K562 (cell line): ENCODE measurements around the gene FGF2.
"Not testable (repeated sequence)": the region's sequence is repeated elsewhere in the genome, so short reads cannot be mapped to it uniquely, and the experiment has no call there.

Experiments
- CHD2 ChIP-seq: IDR thresholded peaks from 2 replicates; pipeline ENCODE4 v1.6.1; 2011; ENCODE audit warnings: low read depth, low read length
- NR2C2 ChIP-seq, 2 experiments: fragments of 200-800 bp in 1 of 2; sonication (Bioruptor generic) in 1 of 2; sonication (generic) in 1 of 2; formaldehyde crosslinking in 1 of 2; IDR thresholded peaks; 2 replicates each; pipeline versions ENCODE4 v1.6.1 to v1.8.0; 2016 to 2022; ENCODE audit warnings: mild to moderate bottlenecking in 1 of 2, missing compliant biosample characterization in 1 of 2, missing genetic modification characterization in 1 of 2, missing genetic modification reagents in 1 of 2
- NR2F6 ChIP-seq: fragments of 450-650 bp; formaldehyde crosslinking; IDR thresholded peaks from 2 replicates; pipeline ENCODE4 v1.4.0; 2020; ENCODE audit warnings: mild to moderate bottlenecking
- SIN3A ChIP-seq, 2 experiments: fragments of 150-350 bp in 1 of 2; IDR thresholded peaks; 2 replicates each; pipeline ENCODE4 v1.6.1; 2011 to 2016; ENCODE audit warnings: borderline replicate concordance in 2 of 2, low read depth in 2 of 2, low read length in 2 of 2, mild to moderate bottlenecking in 2 of 2, moderate library complexity in 2 of 2; ENCODE audit not compliant: control insufficient read depth in 1 of 2
- TF ChIP-seq, protein P1 (sequence below): fragments of 450-650 bp; IDR thresholded peaks from 2 replicates; pipeline ENCODE4 v1.6.1; 2016
- TF ChIP-seq, protein P2 (sequence below), 2 experiments: fragments of 450-650 bp; formaldehyde crosslinking in 1 of 2; IDR thresholded peaks; 2 replicates each; pipeline versions ENCODE4 v1.4.0 to v1.6.1; 2014 to 2020; ENCODE audit warnings: mild to moderate bottlenecking in 2 of 2, borderline replicate concordance in 1 of 2, low read depth in 1 of 2

DNA sequence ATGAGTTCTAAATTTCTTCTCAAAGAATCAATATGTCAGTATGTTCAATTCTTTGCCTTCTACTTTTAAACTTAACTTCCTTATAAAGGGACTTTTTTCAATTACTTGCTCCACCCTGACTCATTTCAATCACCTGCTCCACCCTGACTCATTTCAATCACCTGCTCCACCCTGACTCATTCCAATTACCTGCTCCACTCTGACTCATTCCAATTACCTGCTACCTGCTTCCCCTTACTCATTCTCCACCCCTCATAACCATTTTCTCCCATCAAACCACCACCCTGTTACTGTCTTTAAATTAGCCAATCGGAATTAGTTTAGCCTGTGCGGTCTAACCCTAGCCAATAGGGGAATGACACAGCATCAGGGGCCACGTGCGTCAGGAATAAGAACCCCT lies 40.3 kb upstream of the FGF2 start:
- TF ChIP-seq CHD2; SIN3A (IDR thresholded peaks at IDR 0.05; ENCODE audit: borderline replicate concordance in 2 of 2, control insufficient read depth in 1 of 2, low read depth in 2 of 2, low read length in 2 of 2); NR2C2 (CRISPR knock-in tag; IDR thresholded peaks at IDR 0.05); NR2C2 (tag; IDR thresholded peaks at IDR 0.05); NR2F6: not testable (repeated sequence)
- TF ChIP-seq, protein P1, sequence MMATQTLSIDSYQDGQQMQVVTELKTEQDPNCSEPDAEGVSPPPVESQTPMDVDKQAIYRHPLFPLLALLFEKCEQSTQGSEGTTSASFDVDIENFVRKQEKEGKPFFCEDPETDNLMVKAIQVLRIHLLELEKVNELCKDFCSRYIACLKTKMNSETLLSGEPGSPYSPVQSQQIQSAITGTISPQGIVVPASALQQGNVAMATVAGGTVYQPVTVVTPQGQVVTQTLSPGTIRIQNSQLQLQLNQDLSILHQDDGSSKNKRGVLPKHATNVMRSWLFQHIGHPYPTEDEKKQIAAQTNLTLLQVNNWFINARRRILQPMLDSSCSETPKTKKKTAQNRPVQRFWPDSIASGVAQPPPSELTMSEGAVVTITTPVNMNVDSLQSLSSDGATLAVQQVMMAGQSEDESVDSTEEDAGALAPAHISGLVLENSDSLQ: not testable (repeated sequence)
- TF ChIP-seq, protein P2, sequence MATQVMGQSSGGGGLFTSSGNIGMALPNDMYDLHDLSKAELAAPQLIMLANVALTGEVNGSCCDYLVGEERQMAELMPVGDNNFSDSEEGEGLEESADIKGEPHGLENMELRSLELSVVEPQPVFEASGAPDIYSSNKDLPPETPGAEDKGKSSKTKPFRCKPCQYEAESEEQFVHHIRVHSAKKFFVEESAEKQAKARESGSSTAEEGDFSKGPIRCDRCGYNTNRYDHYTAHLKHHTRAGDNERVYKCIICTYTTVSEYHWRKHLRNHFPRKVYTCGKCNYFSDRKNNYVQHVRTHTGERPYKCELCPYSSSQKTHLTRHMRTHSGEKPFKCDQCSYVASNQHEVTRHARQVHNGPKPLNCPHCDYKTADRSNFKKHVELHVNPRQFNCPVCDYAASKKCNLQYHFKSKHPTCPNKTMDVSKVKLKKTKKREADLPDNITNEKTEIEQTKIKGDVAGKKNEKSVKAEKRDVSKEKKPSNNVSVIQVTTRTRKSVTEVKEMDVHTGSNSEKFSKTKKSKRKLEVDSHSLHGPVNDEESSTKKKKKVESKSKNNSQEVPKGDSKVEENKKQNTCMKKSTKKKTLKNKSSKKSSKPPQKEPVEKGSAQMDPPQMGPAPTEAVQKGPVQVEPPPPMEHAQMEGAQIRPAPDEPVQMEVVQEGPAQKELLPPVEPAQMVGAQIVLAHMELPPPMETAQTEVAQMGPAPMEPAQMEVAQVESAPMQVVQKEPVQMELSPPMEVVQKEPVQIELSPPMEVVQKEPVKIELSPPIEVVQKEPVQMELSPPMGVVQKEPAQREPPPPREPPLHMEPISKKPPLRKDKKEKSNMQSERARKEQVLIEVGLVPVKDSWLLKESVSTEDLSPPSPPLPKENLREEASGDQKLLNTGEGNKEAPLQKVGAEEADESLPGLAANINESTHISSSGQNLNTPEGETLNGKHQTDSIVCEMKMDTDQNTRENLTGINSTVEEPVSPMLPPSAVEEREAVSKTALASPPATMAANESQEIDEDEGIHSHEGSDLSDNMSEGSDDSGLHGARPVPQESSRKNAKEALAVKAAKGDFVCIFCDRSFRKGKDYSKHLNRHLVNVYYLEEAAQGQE (IDR thresholded peaks at IDR 0.05; ENCODE audit: borderline replicate concordance): not testable (repeated sequence)
- TF ChIP-seq, protein P2 (CRISPR knock-in tag; IDR thresholded peaks at IDR 0.05; ENCODE audit: low read depth): not testable (repeated sequence)
